Hepatocyte (in vitro differentiated cells): ENCODE results near the gene ISM1.

Experiments used
- EZH2 ChIP-seq: fragments of 200-600 bp; sonication (generic); IDR thresholded peaks from 2 replicates; pipeline ENCODE4 v1.6.1; 2016; ENCODE audit warnings: antibody characterized with exemption, mild to moderate bottlenecking, borderline replicate concordance
- EZH2phosphoT487 ChIP-seq: fragments of 200-600 bp; sonication (generic); IDR thresholded peaks from one replicate; pipeline ENCODE4 v1.6.1; 2018; ENCODE audit warnings: antibody characterized with exemption, mild to moderate bottlenecking, low read depth, moderate library complexity; ENCODE audit not compliant: unreplicated experiment, severe bottlenecking

DNA sequence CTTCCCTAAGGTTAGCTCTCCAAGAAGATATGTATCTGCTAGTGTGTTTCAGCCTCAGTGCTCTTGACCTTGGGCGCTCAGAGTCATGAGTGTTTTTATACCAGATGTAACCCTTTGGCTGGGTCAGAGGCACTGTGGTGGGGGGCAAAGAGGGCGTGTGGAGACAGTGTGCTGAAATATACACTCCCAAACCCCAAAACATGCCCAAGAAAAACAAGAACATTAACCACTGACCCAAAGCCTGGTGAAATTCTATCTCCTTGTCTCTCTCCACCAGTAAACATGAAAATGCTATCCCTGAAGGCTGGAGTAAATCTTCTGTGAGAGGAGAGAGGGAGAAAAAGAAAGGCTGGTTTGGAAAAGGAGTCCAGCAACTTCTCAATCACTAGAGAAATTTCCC, 47.9 kb downstream of the ISM1 start:
- TF ChIP-seq EZH2phosphoT487 = no peak
- TF ChIP-seq EZH2 = no peak
